ENCODE data around the gene FOSB.

DNA sequence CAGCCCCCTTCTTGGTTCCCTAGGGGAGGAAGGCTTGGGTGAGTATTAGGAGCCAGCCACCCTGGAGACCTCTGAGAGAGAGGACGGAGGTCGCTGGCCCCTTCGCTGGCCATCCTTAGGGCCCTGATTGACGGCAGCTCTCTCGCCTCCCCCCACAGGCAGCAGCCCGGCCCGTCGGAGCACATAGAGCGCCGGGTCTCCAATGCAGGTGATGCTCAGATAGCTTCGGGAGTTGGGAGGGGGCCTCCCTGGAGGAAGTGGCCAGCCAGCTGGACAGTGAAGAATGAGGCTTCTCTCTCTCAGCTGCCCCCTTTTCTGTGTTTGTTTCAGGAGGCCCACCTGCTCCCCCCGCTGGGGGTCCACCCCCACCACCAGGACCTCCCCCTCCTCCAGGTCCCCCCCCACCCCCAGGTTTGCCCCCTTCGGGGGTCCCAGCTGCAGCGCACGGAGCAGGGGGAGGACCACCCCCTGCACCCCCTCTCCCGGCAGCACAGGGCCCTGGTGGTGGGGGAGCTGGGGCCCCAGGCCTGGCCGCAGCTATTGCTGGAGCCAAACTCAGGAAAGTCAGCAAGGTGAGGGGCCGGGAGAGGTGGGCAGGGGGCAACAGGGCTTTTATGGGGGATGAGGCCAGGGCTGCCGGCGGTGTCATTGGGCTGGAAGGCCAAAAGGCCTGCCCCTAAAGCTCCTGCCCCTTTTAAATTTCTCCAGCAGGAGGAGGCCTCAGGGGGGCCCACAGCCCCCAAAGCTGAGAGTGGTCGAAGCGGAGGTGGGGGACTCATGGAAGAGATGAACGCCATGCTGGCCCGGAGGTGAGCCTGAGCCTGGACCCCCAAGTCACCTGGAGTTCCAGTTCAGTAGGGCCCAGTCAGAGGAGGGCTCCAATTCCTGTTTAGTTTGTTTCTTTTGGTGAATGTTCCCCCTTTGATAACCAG, 54.5 kb downstream of the FOSB start:
- TF ChIP-seq, protein P1, sequence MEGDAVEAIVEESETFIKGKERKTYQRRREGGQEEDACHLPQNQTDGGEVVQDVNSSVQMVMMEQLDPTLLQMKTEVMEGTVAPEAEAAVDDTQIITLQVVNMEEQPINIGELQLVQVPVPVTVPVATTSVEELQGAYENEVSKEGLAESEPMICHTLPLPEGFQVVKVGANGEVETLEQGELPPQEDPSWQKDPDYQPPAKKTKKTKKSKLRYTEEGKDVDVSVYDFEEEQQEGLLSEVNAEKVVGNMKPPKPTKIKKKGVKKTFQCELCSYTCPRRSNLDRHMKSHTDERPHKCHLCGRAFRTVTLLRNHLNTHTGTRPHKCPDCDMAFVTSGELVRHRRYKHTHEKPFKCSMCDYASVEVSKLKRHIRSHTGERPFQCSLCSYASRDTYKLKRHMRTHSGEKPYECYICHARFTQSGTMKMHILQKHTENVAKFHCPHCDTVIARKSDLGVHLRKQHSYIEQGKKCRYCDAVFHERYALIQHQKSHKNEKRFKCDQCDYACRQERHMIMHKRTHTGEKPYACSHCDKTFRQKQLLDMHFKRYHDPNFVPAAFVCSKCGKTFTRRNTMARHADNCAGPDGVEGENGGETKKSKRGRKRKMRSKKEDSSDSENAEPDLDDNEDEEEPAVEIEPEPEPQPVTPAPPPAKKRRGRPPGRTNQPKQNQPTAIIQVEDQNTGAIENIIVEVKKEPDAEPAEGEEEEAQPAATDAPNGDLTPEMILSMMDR (IDR thresholded peaks at IDR 0.05), result no peak
- TF ChIP-seq POLR2AphosphoS5 (IDR thresholded peaks at IDR 0.05) (no peak), POLR2A (IDR thresholded peaks at IDR 0.05) (no peak)

Measured in prostate gland (tissue), 2 donors.